ENCODE data around the gene SPRYD3. TPM values are rescaled to one million over a fixed set of nuclear protein-coding genes. Genes with fewer than 3 reads are reported as not detected.
A peak's percentile ranks its signal among the peaks of the same experiment; 100 is the strongest.

Gene SPRYD3
- total RNA-seq, 4 donors from 2014 or later = 10.1 to 27.0 (median 21.9) TPM

DNA sequence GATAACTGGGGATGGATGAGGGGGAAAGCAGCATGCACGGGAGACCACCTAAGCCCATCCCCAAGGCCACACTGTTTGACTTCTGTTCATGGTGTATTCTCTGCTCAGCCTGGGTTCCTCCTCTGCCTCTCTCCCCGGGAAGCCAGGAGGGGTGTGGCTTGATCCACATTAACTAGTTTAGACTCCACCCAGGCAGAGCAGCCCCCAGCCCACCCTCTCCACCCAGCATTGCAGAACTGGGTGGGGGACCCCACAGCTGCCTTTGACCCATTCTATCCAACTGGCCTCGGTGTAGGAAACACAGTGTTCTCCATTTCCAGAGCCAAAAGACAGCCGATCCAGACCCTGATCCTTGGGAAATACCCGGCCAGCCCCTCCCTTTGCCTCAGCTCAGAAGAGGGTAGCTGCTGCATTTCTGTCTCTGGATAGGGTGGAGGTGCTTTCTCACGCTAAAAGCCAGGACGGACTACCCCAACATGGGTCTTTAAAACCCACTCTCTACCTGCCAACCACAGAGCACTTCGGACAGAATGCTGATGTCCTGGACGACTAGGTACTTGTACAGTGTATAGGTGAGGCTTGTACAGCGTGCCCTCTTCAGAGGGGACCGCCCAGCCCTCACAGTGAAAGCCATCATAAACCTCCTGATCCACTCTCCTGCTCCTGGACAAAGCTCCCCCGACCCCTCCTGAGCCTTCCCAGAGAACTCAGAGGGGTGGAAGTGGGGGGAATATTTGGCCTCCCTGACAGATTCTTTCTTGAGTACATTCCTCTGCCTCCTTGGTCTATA is 9.4 kb downstream of the SPRYD3 start:
- in situ Hi-C loops (cut with MboI; ENCODE audit: low pct_ligation_motif_present in 1 of 4, low pct_unique_long_range_greater_than_20kb in 1 of 4, low sequenced_read_pairs in 3 of 4) = loop anchor here in 3 of 4 donors (10.0 to 25.0 kb wide), 3 partner anchors 115 to 217 kb away; partner anchors contain the start of genes CSAD (in 2 of the 3), ZNF740 (in 2 of the 3), MYG1 (in 1 of the 3) and PFDN5 (in 1 of the 3)
- H3K27me3 ChIP-seq = no peaks in the 10 kb centered on the region
- H3K4me1 ChIP-seq = peaks cover 0 to 42% (median 26%) of the 10 kb centered on the region in 4 donors
- no peak overlapping the region for H3K4me3 ChIP-seq
- peaks cover 0 to 13% (median 0%) of the 10 kb centered on the region in 4 donors for H3K36me3 ChIP-seq
- 83% methylated on average over 12 of the region's 12 CpGs; no CpG with 5 or more reads in 1 of the 2 donors for WGBS, 2 donors (ENCODE audit: low coverage in 1 of 2)
- intact Hi-C loops (cut with DNase I; ENCODE audit: low total_unique reads) = loop anchor here (10.0 kb wide), 2 partner anchors 125 to 215 kb away; no protein-coding TSS in a partner anchor
- no peaks in the 10 kb centered on the region for H3K9me3 ChIP-seq
- H3K27ac ChIP-seq = peak overlapping the region in 2 of 4 donors; percentile 27 to 53
- TF ChIP-seq CTCF (IDR thresholded peaks at IDR 0.05) (no peak), POLR2AphosphoS5 (IDR thresholded peaks at IDR 0.05) (no peak), POLR2A (IDR thresholded peaks at IDR 0.05) (no peak), EP300 (IDR thresholded peaks at IDR 0.05; ENCODE audit: low read depth) (no peak)
- no peak for DNase-seq

GRCh38 chr12:53068811-53069585 is 10.2 kb downstream of the SPRYD3 start:
- in situ Hi-C loops (cut with MboI; ENCODE audit: low pct_ligation_motif_present in 1 of 4, low pct_unique_long_range_greater_than_20kb in 1 of 4, low sequenced_read_pairs in 3 of 4) (loop anchor here in 3 of 4 donors (10.0 to 25.0 kb wide), 3 partner anchors 116 to 218 kb away; partner anchors contain the start of genes CSAD (in 2 of the 3), ZNF740 (in 2 of the 3), MYG1 (in 1 of the 3) and PFDN5 (in 1 of the 3)), intact Hi-C loops (cut with DNase I; ENCODE audit: low total_unique reads) (loop anchor here (10.0 kb wide), 2 partner anchors 126 to 216 kb away; no protein-coding TSS in a partner anchor)
- DNase-seq = no peak
- Histone ChIP-seq H3K36me3 (peaks cover 0 to 10% (median 0%) of the 10 kb centered on the region in 4 donors), H3K9me3 (no peaks in the 10 kb centered on the region), H3K4me1 (peaks cover 0 to 38% (median 24%) of the 10 kb centered on the region in 4 donors), H3K4me3 (no peak overlapping the region), H3K27ac (peak overlapping the region in 2 of 4 donors; percentile 18 to 27), H3K27me3 (no peaks in the 10 kb centered on the region)
- 87% methylated on average over 15 of the region's 15 CpGs; no CpG with 5 or more reads in 1 of the 2 donors for WGBS, 2 donors (ENCODE audit: low coverage in 1 of 2)
- TF ChIP-seq POLR2A (IDR thresholded peaks at IDR 0.05) (no peak), CTCF (IDR thresholded peaks at IDR 0.05) (no peak), POLR2AphosphoS5 (IDR thresholded peaks at IDR 0.05) (no peak), EP300 (IDR thresholded peaks at IDR 0.05; ENCODE audit: low read depth) (no peak)

DNA sequence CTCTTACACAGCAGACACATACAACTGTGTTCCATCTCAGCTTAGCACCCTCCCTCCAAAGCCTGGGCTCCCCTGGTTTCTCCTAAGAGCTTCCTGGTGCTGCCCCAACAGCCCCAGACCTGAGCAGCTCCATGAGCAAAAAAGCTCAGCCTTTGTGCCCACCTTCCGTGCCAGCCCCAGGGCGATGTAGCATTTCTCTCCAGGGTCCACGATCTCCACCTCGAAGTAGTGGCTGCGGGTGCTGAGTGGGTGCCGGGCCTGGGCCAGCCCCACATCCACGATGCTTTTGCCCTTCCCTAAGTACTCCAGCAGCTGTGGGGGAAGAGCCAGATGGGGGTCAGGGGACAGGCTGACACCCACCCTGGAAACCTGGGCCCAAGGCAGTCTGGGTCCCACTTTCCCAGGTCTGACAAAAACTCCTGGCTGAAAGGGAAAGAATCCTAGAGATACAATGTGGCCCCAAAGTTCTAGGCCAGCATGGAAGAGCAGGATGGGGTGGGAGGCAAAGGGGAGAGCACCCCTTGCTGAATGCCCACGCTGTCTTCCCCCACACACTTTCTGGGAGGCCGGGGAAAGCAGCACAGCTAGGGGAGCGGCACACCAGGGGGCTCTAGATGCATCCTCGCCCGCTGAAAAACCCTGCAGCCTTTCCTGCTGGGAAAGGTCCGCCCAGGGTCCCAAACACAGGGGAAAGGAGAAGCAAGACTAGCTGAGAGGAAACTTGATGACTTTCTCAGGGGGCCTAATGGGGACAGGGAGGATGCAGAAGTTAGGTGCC is 11.0 kb downstream of the SPRYD3 start:
- H3K4me3 ChIP-seq = no peak overlapping the region
- no peak for TF ChIP-seq POLR2AphosphoS5 (IDR thresholded peaks at IDR 0.05)
- TF ChIP-seq CTCF (IDR thresholded peaks at IDR 0.05) = no peak
- no peak for TF ChIP-seq EP300 (IDR thresholded peaks at IDR 0.05; ENCODE audit: low read depth)
- H3K27ac ChIP-seq = no peak overlapping the region
- peaks cover 0 to 10% (median 0%) of the 10 kb centered on the region in 4 donors for H3K36me3 ChIP-seq
- no peaks in the 10 kb centered on the region for H3K27me3 ChIP-seq
- in situ Hi-C loops (cut with MboI; ENCODE audit: low pct_ligation_motif_present in 1 of 4, low pct_unique_long_range_greater_than_20kb in 1 of 4, low sequenced_read_pairs in 3 of 4) (loop anchor here in 3 of 4 donors (10.0 to 25.0 kb wide), 3 partner anchors 117 to 219 kb away; partner anchors contain the start of genes CSAD (in 2 of the 3), ZNF740 (in 2 of the 3), MYG1 (in 1 of the 3) and PFDN5 (in 1 of the 3)), intact Hi-C loops (cut with DNase I; ENCODE audit: low total_unique reads) (loop anchor here (10.0 kb wide), 2 partner anchors 127 to 217 kb away; no protein-coding TSS in a partner anchor)
- DNase-seq = no peak
- peaks cover 0 to 37% (median 21%) of the 10 kb centered on the region in 4 donors for H3K4me1 ChIP-seq
- WGBS, 2 donors (ENCODE audit: low coverage in 1 of 2) = 95% methylated on average over 13 of the region's 13 CpGs; no CpG with 5 or more reads in 1 of the 2 donors
- H3K9me3 ChIP-seq = no peaks in the 10 kb centered on the region

All from transverse colon (tissue), 4 donors.